Natural killer cell (primary cell): ENCODE results near the gene RAD23A. TPM values are rescaled to one million over a fixed set of nuclear protein-coding genes. Genes with fewer than 3 reads are reported as not detected.

ENCODE experiments used
- ATAC-seq, 3 donors: fragments of 150-1000 bp in 2 of 3; fragments of 200-7000 bp in 1 of 3; cut with Tn5 transposase; 1 replicate in 1 of 3; 2 replicates in 2 of 3; pipeline ENCODE4 v1.10.0; 2021; ENCODE audit warnings: mild to moderate bottlenecking in 2 of 3, moderate library complexity in 2 of 3
- DNase-seq, 2 donors: peaks; one replicate each; pipeline versions ENCODE4 v3.0.0 to v3.0.0-alpha.2; 2013 to 2021; ENCODE audit warnings: mixed read lengths in 1 of 2
- H3K27ac ChIP-seq: one replicate; pipeline ENCODE4 v1.5.1; 2013; ENCODE audit warnings: mild to moderate bottlenecking, low read length
- H3K27me3 ChIP-seq: one replicate; pipeline ENCODE4 v1.6.1; 2013; ENCODE audit warnings: low read length; ENCODE audit not compliant: control insufficient read depth, insufficient read depth
- H3K36me3 ChIP-seq: one replicate; pipeline ENCODE4 v1.6.1; 2013; ENCODE audit warnings: low read length; ENCODE audit not compliant: control insufficient read depth, insufficient read depth
- H3K4me1 ChIP-seq: one replicate; pipeline ENCODE4 v1.6.1; 2013; ENCODE audit warnings: low read length; ENCODE audit not compliant: control insufficient read depth, insufficient read depth
- H3K4me3 ChIP-seq: one replicate; pipeline ENCODE4 v1.5.1; 2013; ENCODE audit warnings: low read length
- H3K9me3 ChIP-seq: one replicate; pipeline ENCODE4 v1.6.1; 2013; ENCODE audit warnings: low read length; ENCODE audit not compliant: control insufficient read depth, insufficient read depth
- H3K27ac Mint-ChIP-seq, 2 donors: one replicate each; pipeline ENCODE4 v1.8.0; 2022; ENCODE audit warnings: mild to moderate bottlenecking in 2 of 2, mixed read lengths in 2 of 2, moderate library complexity in 1 of 2
- H3K27me3 Mint-ChIP-seq, 2 donors: one replicate each; pipeline ENCODE4 v1.8.0; 2022; ENCODE audit warnings: low read depth in 2 of 2, mixed read lengths in 2 of 2
- H3K36me3 Mint-ChIP-seq: one replicate; pipeline ENCODE4 v1.8.0; 2022; ENCODE audit warnings: mixed read lengths
- H3K4me1 Mint-ChIP-seq, 2 donors: one replicate each; pipeline ENCODE4 v1.8.0; 2022; ENCODE audit warnings: mixed read lengths in 2 of 2
- H3K4me3 Mint-ChIP-seq: one replicate; pipeline ENCODE4 v1.8.0; 2022; ENCODE audit warnings: mild to moderate bottlenecking, moderate library complexity, mixed read lengths
- H3K9me3 Mint-ChIP-seq, 2 donors: one replicate each; pipeline ENCODE4 v1.8.0; 2022; ENCODE audit warnings: mixed read lengths in 2 of 2
- CTCF ChIP-seq: fragments of 200-600 bp; IDR thresholded peaks from one replicate; pipeline ENCODE4 v1.8.0; 2022; ENCODE audit warnings: antibody characterized with exemption
- WGBS: methylation state at CpG from one replicate; pipeline ENCODE4 v1.1.7; 2013; ENCODE audit warnings: missing lambda C conversion rate; ENCODE audit not compliant: insufficient coverage; 5-methylcytosine and 5-hydroxymethylcytosine counted together
- intact Hi-C: fragments of 100-400 bp; cut with micrococcal nuclease; formaldehyde crosslinking; loops from one replicate; pipeline ENCODE4 v1.14.2; 2022
- total RNA-seq, 4 donors: library from RNA; stranded (reverse); fragments of 120-200 nt in 1 of 4; gene quantifications; one replicate each; pipeline versions ENCODE4 v1.2.3 to v1.2.4, GENCODE V29; 2013 to 2022

RAD23A gene
- total RNA-seq, 3 donors from 2014 or later (not counting 1 experiment from before 2014, with no cell fraction given), result 79.2 to 81.2 (median 80.3) TPM

DNA sequence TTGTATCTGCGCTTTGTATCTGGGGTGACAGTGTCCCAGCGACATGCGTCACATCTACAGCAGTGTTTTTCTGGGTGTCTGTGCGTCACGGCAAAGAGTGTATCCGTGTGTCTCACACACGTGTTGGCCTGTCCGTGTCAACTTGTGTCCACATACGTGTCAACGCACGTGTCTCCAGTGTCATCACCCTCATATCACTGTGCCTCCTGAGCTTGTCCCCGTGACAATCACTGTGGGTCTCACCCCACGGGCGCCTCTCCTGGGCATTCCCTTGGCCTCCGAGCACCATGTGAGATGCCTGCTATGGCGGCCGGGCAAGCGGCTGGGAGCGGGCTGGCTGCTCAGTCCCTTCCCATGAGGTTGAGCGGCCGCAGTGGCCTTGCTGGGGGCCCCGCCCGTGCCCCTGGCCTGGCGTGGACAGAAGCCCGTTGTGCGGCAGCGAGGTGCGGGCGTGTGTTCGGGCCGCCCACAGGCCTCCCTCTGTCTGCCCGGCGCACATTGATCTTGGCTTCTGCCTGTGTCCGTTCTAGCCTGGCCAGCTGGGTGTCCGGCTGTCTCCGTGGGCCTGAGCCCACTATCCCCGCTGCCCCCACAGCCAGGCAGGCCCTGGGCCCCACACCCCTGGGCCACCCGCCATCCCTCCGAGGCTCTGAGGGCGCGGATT is 56.0 kb downstream of the RAD23A start:
- TF ChIP-seq CTCF, result no peak
- WGBS, result 94% methylated on average over 41 of the region's 41 CpGs
- ATAC-seq (no peak), DNase-seq (no peak)
- H3K27me3 ChIP-seq, result peaks cover 2% of the 10 kb centered on the region
- intact Hi-C loops, result no loop called here
- Mint-ChIP-seq H3K4me3 (no peak overlapping the region), H3K36me3 (no peaks in the 10 kb centered on the region), H3K4me1 (no peaks in the 10 kb centered on the region), H3K27me3 (peaks cover 19 to 34% of the 10 kb centered on the region in 2 donors), H3K9me3 (no peaks in the 10 kb centered on the region), H3K27ac (no peak overlapping the region)
- H3K27ac ChIP-seq, result no peak overlapping the region
- no peaks in the 10 kb centered on the region for H3K9me3 ChIP-seq
- no peaks in the 10 kb centered on the region for H3K36me3 ChIP-seq
- no peak overlapping the region for H3K4me3 ChIP-seq
- H3K4me1 ChIP-seq, result no peaks in the 10 kb centered on the region

DNA sequence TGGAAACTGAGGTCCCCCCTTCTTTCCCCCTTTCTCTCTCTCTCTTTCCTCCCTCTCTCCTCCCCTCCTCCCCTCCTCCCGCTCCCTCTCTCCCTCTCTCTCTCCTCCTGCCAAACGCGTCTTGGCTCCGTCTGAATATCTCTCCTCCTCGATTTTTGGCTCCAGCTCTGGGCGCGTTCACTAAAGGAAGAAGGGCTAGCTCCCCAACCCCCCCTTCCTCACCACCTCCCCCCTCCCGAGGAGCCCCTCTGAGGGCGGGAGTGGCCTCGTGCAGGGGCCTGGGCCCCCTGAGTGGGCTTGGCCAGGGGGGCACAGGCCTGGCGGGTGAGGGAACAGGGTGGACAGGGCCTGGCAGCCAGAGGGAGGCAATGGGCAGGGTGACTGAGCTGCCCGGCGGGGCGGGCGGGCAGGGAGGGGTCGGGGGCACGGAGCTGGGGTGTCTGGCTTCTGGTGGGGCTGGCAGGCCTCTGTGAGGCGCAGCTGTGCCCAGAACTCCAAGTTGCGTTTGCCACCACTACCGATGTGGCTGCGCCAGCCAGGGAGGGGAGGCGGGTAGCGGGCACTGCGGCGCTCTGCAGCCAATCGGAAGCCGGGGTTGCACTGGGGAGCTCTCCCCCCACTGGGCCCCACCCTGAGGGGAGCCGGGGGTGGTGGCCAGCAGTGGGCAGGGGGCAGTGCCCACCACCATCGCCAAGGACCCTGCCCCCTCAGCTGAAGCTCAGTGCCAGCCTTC is 56.7 kb downstream of the RAD23A start:
- 92% methylated on average over 28 of the region's 29 CpGs for WGBS
- ATAC-seq (no peak), DNase-seq (no peak)

GRCh38 chr19:13003081-13003480 is 57.4 kb downstream of the RAD23A start:
- no peak for TF ChIP-seq CTCF
- Mint-ChIP-seq H3K4me1 (no peaks in the 10 kb centered on the region), H3K27ac (no peak overlapping the region), H3K36me3 (no peaks in the 10 kb centered on the region), H3K4me3 (no peak overlapping the region), H3K9me3 (no peaks in the 10 kb centered on the region), H3K27me3 (peaks cover 9 to 24% of the 10 kb centered on the region in 2 donors)
- peaks cover 2% of the 10 kb centered on the region for H3K27me3 ChIP-seq
- no peaks in the 10 kb centered on the region for H3K9me3 ChIP-seq
- H3K4me3 ChIP-seq, result no peak overlapping the region
- ATAC-seq (no peak), DNase-seq (no peak)
- H3K4me1 ChIP-seq, result no peaks in the 10 kb centered on the region
- WGBS, result 93% methylated on average over 13 of the region's 15 CpGs
- no peaks in the 10 kb centered on the region for H3K36me3 ChIP-seq
- intact Hi-C loops, result no loop called here
- no peak overlapping the region for H3K27ac ChIP-seq

More for the DNA sequence above, 56.7 kb downstream of the RAD23A start:
- Mint-ChIP-seq H3K9me3 (no peaks in the 10 kb centered on the region), H3K4me3 (no peak overlapping the region), H3K27ac (no peak overlapping the region), H3K36me3 (no peaks in the 10 kb centered on the region), H3K27me3 (peaks cover 15 to 30% of the 10 kb centered on the region in 2 donors), H3K4me1 (no peaks in the 10 kb centered on the region)
- H3K9me3 ChIP-seq, result no peaks in the 10 kb centered on the region
- no peak overlapping the region for H3K4me3 ChIP-seq
- H3K27me3 ChIP-seq, result peaks cover 2% of the 10 kb centered on the region
- H3K36me3 ChIP-seq, result no peaks in the 10 kb centered on the region
- TF ChIP-seq CTCF, result no peak
- intact Hi-C loops, result no loop called here
- H3K27ac ChIP-seq, result no peak overlapping the region
- no peaks in the 10 kb centered on the region for H3K4me1 ChIP-seq

Other genes starting within 250 kb of the RAD23A start
- 1 to 10 TPM; 2.2 to 3.2 (median 2.9) TPM for gene FBXW9, start 249.2 kb upstream of the RAD23A start, total RNA-seq
- 10 to 100 TPM; 56.8 to 66.6 (median 58.2) TPM for gene TNPO2, start 221.9 kb upstream of the RAD23A start, total RNA-seq
- gene TRIR, start 211.2 kb upstream of the RAD23A start, total RNA-seq, result 100 to 1,000 TPM; 217 to 228 (median 219) TPM
- 10 to 100 TPM; 42.2 to 51.3 (median 44.2) TPM for gene GET3, start 208.4 kb upstream of the RAD23A start, total RNA-seq
- not detected for gene BEST2, start 194.1 kb upstream of the RAD23A start, total RNA-seq
- 10 to 100 TPM; 13.3 to 15.3 (median 13.9) TPM for gene HOOK2, start 170.3 kb upstream of the RAD23A start, total RNA-seq
- 100 to 1,000 TPM; 781 to 903 (median 859) TPM for gene JUNB, start 154.4 kb upstream of the RAD23A start, total RNA-seq
- 10 to 100 TPM; 28.8 to 67.1 (median 66.9) TPM for gene PRDX2, start 144.1 kb upstream of the RAD23A start, total RNA-seq
- 1 to 10 TPM; 1.7 to 2.8 (median 2.2) TPM for gene THSD8, start 143.8 kb upstream of the RAD23A start, total RNA-seq
- gene RNASEH2A, start 139.3 kb upstream of the RAD23A start, total RNA-seq, result 1 to 10 TPM; 6.6 to 8.7 (median 7.4) TPM
- not detected for gene RTBDN, start 111.3 kb upstream of the RAD23A start, total RNA-seq
- under 1 TPM in 2 of 3 donors, not detected in 1; 0.07 to 0.88 TPM for gene MAST1, start 107.3 kb upstream of the RAD23A start, total RNA-seq
- gene DNASE2, start 64.4 kb upstream of the RAD23A start, total RNA-seq, result 10 to 100 TPM; 28.3 to 31.7 (median 31.2) TPM
- gene KLF1, start 58.7 kb upstream of the RAD23A start, total RNA-seq, result not detected
- gene GCDH, start 54.7 kb upstream of the RAD23A start, total RNA-seq, result 10 to 100 TPM; 35.9 to 41.7 (median 36.3) TPM
- gene SYCE2, start 26.6 kb upstream of the RAD23A start, total RNA-seq, result 1 to 10 TPM in 1 of 3 donors, under 1 TPM in 2; 0.88 to 2.2 (median 0.92) TPM
- 10 to 100 TPM; 29.3 to 34.5 (median 32.0) TPM for gene FARSA, start 12.2 kb upstream of the RAD23A start, total RNA-seq
- gene CALR, start 7.3 kb upstream of the RAD23A start, total RNA-seq, result 100 to 1,000 TPM; 588 to 813 (median 763) TPM
- 1 to 10 TPM; 5.3 to 7.1 (median 5.7) TPM for gene GADD45GIP1, start 11.4 kb downstream of the RAD23A start, total RNA-seq
- not detected for gene DAND5, start 23.7 kb downstream of the RAD23A start, total RNA-seq
- gene NFIX, start 49.6 kb downstream of the RAD23A start, total RNA-seq, result 1 to 10 TPM in 2 of 3 donors, under 1 TPM in 1; 0.61 to 2.1 (median 1.3) TPM
- 1 to 10 TPM; 2.0 to 7.7 (median 6.7) TPM for gene LYL1, start 157.0 kb downstream of the RAD23A start, total RNA-seq
- 10 to 100 TPM; 33.8 to 48.5 (median 42.2) TPM for gene TRMT1, start 170.9 kb downstream of the RAD23A start, total RNA-seq
- gene NACC1, start 172.4 kb downstream of the RAD23A start, total RNA-seq, result 10 to 100 TPM; 41.2 to 48.7 (median 43.4) TPM
- gene STX10, start 204.5 kb downstream of the RAD23A start, total RNA-seq, result 10 to 100 TPM; 39.2 to 46.9 (median 42.0) TPM
- gene IER2, start 204.5 kb downstream of the RAD23A start, total RNA-seq, result 1,000 to 10,000 TPM in 1 of 3 donors, 100 to 1,000 TPM in 2; 668 to 1,112 (median 949) TPM